ENCODE measurements around the gene PWWP2B.

The PWWP2B gene

DNA sequence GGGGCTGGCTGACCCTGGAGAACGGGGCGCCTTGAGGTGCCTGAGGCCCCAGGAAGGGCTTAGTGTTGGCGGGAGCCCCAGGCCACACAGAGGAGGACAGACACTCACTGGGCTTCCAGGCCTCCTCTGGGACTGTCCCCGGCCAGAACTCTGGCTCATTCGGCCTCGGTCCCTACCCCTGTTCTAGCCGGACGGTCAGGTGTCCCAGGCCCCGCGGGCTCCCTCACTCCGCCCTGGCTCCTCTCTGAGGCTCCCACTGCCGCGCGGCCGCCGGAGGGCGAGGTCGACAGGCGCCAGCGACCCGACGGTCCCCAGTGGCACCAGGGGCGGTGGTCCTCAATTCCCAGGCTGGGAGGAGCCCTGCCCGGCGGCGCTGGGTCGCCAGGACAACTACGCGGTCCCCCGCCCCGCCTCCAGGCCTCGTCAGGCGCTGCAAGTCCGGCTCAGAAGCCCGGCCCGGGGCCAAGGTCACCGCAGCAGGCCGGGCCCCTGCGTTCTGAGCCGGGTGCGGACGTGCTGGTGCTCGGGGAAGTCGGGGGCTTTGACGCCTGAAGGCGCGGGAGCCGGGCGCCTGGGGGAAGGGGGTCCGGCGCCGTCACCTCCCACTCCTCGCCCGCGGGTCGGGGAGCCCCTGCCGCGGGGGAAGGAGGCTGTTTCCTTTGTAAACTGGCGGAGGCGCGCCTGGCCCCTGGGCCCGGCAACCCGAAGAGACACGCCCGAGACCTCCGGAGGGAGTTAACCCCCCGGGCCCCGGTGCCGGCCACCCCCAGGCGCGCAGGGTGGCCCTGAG lies 1.1 kb upstream of the PWWP2B start:
- ChIA-PET POLR2A (no interaction called here), CTCF (no interaction called here)
- DNase-seq (ENCODE audit: extremely low spot score), result no peak
- TF ChIP-seq TARDBP (IDR thresholded peaks at IDR 0.05) (no peak), HDGF (IDR thresholded peaks at IDR 0.05; ENCODE audit: borderline replicate concordance) (no peak), L3MBTL2 (conservative IDR thresholded peaks at IDR 0.05) (no peak), LEF1 (IDR thresholded peaks at IDR 0.05; ENCODE audit: borderline replicate concordance) (no peak), ARNT (IDR thresholded peaks at IDR 0.05) (no peak), SP1 (IDR thresholded peaks at IDR 0.05) (no peak)
- TF ChIP-seq, protein P1, sequence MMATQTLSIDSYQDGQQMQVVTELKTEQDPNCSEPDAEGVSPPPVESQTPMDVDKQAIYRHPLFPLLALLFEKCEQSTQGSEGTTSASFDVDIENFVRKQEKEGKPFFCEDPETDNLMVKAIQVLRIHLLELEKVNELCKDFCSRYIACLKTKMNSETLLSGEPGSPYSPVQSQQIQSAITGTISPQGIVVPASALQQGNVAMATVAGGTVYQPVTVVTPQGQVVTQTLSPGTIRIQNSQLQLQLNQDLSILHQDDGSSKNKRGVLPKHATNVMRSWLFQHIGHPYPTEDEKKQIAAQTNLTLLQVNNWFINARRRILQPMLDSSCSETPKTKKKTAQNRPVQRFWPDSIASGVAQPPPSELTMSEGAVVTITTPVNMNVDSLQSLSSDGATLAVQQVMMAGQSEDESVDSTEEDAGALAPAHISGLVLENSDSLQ (IDR thresholded peaks at IDR 0.05), result no peak

- ChIA-PET POLR2A (interaction anchor here (0.7 to 1.4 kb wide), 4 partner anchors 16 to 49 kb away, joined by 3 to 5 read pairs (median 3); no protein-coding TSS in a partner anchor), CTCF (no interaction called here)
- no peak for TF ChIP-seq TARDBP (IDR thresholded peaks at IDR 0.05)
- no peak for TF ChIP-seq FOXA1 (IDR thresholded peaks at IDR 0.05)
- TF ChIP-seq SP1 (IDR thresholded peaks at IDR 0.05), result no peak
- no peak for TF ChIP-seq FOXM1 (IDR thresholded peaks at IDR 0.05; ENCODE audit: borderline replicate concordance)
- no peak for TF ChIP-seq FOXK2 (IDR thresholded peaks at IDR 0.05)
- TF ChIP-seq L3MBTL2 (conservative IDR thresholded peaks at IDR 0.05), result no peak
- TF ChIP-seq HDGF (IDR thresholded peaks at IDR 0.05; ENCODE audit: borderline replicate concordance), result no peak
- TF ChIP-seq CTBP1 (IDR thresholded peaks at IDR 0.05; ENCODE audit: borderline replicate concordance), result no peak
- no peak for TF ChIP-seq BHLHE40 (IDR thresholded peaks at IDR 0.05; ENCODE audit: borderline replicate concordance)
- TF ChIP-seq, protein P1 (IDR thresholded peaks at IDR 0.05), result no peak
- TF ChIP-seq ZNF384 (IDR thresholded peaks at IDR 0.05), result no peak
- TF ChIP-seq ELF4 (IDR thresholded peaks at IDR 0.05), result no peak
- no peak for TF ChIP-seq LEF1 (IDR thresholded peaks at IDR 0.05; ENCODE audit: borderline replicate concordance)
- no peak for TF ChIP-seq NFRKB (IDR thresholded peaks at IDR 0.05)
- TF ChIP-seq SUZ12 (IDR thresholded peaks at IDR 0.05), result no peak
- no peak for TF ChIP-seq ARNT (IDR thresholded peaks at IDR 0.05)
- peak; percentile 88 for DNase-seq (ENCODE audit: extremely low spot score)
Observed at GRCh38 chr10:132396494-132397035, 435 bp upstream of the PWWP2B start.

DNA sequence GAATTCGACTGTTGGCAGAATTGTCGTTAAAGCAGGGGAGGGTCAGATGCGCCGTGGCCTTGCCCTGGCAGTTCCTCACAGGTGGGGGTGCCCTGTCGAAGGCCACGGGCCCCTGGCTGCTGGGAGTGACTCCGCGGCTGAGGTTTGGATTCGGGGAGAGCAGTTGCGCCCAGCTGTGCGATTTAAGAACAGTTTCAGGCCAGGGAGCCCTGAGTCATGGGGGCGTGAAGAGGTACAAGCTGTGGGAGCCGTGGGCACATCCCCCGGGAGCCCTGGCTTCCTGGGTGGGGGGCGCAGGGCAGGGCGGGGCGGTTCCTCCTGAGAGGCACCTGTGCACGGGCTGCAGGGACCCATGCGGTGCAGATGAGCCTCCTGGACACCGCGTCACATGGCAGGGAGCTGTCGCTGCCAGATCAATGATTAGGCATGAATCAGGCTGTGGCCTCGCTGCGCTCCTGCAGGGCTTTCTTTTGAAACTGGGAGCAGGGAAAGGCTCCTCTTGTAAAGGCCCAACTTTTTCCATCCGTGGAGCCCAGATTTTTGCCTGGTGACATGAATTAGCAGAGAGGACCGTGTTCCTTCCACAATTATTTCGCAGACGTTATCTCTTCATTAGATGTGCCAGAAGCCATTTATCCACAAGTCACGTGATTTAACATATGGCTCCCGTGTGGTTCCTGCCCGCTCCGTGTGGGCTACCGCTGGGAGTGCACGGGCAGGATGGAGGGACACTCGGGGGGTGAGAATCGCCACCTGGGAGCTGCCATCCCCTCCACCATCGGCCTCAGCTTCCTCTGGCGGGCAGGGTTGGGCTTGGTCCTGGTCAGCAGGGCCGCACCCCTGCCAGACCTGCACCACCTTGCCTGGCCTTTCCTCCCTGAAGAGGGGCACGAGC lies 918 bp downstream of the PWWP2B start:
- POLR2A ChIA-PET, result interaction anchor here (1.4 kb wide), 1 partner anchor 36 kb away, joined by 5 read pairs; no protein-coding TSS in a partner anchor
- CTCF ChIA-PET, result no interaction called here
- no peak for DNase-seq (ENCODE audit: extremely low spot score)
- TF ChIP-seq SP1 (IDR thresholded peaks at IDR 0.05) (no peak), CTBP1 (IDR thresholded peaks at IDR 0.05; ENCODE audit: borderline replicate concordance) (no peak), ZNF384 (IDR thresholded peaks at IDR 0.05) (no peak), TARDBP (IDR thresholded peaks at IDR 0.05) (no peak), ARNT (IDR thresholded peaks at IDR 0.05) (no peak), ELF4 (IDR thresholded peaks at IDR 0.05) (no peak), L3MBTL2 (conservative IDR thresholded peaks at IDR 0.05) (no peak; the same call in 1 of the 2 replicates), FOXM1 (IDR thresholded peaks at IDR 0.05; ENCODE audit: borderline replicate concordance) (no peak), BHLHE40 (IDR thresholded peaks at IDR 0.05; ENCODE audit: borderline replicate concordance) (no peak), FOXK2 (IDR thresholded peaks at IDR 0.05) (no peak), SUZ12 (IDR thresholded peaks at IDR 0.05) (no peak), FOXA1 (IDR thresholded peaks at IDR 0.05) (no peak), LEF1 (IDR thresholded peaks at IDR 0.05; ENCODE audit: borderline replicate concordance) (no peak)
- TF ChIP-seq, protein P1 (IDR thresholded peaks at IDR 0.05), result no peak

DNA sequence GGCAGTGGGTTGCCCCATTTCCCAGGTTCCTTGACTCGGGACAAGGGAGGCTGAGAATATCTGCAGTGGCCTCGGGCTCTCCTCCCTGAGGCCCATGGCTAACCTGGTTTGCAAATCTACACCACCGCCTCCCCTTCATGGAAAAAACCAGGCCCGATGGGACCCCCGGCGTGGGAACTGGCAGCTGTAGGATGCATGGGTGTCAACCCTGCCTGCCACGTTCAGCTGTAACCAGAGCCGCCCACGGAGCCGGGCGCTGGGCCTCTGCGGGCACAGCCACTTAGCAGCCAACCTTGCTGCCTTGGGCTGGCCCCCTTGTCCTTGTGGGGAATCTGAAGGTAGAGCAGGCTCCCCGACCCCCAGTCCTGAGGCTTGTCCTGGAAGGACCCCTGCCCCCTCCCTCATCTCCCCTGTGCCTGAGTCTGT lies 1.6 kb downstream of the PWWP2B start:
- CTCF ChIA-PET, result no interaction called here
- no peak for DNase-seq (ENCODE audit: extremely low spot score)
- POLR2A ChIA-PET, result no interaction called here
- no peak for TF ChIP-seq FOXM1 (IDR thresholded peaks at IDR 0.05; ENCODE audit: borderline replicate concordance)
- no peak for TF ChIP-seq TARDBP (IDR thresholded peaks at IDR 0.05)
- TF ChIP-seq FOXA1 (IDR thresholded peaks at IDR 0.05), result no peak
- no peak for TF ChIP-seq SP1 (IDR thresholded peaks at IDR 0.05)
- no peak for TF ChIP-seq BHLHE40 (IDR thresholded peaks at IDR 0.05; ENCODE audit: borderline replicate concordance)
- TF ChIP-seq LEF1 (IDR thresholded peaks at IDR 0.05; ENCODE audit: borderline replicate concordance), result no peak
- TF ChIP-seq, protein P1 (IDR thresholded peaks at IDR 0.05), result no peak
- TF ChIP-seq SUZ12 (IDR thresholded peaks at IDR 0.05), result no peak
- no peak for TF ChIP-seq ARNT (IDR thresholded peaks at IDR 0.05)
- no peak for TF ChIP-seq FOXK2 (IDR thresholded peaks at IDR 0.05)
- no peak for TF ChIP-seq ZNF384 (IDR thresholded peaks at IDR 0.05)
- no peak for TF ChIP-seq CTBP1 (IDR thresholded peaks at IDR 0.05; ENCODE audit: borderline replicate concordance)
- TF ChIP-seq ELF4 (IDR thresholded peaks at IDR 0.05), result no peak
- no peak for TF ChIP-seq L3MBTL2 (conservative IDR thresholded peaks at IDR 0.05)
- TF ChIP-seq NFRKB (IDR thresholded peaks at IDR 0.05), result no peak
- no peak for TF ChIP-seq HDGF (IDR thresholded peaks at IDR 0.05; ENCODE audit: borderline replicate concordance)

Measured in HEK293T (cell line).